GM12878 (cell line): ENCODE data around the gene USP9X. TPM values are rescaled to one million over a fixed set of nuclear protein-coding genes. Genes with fewer than 3 reads are reported as not detected.

Experiments used
- ATAC-seq: fragments of 200-7000 bp; cut with Tn5 transposase; 3 replicates; pipeline ENCODE4 v1.9.1; 2020; ENCODE audit warnings: mild to moderate bottlenecking, moderate library complexity
- BruUV-seq: library from RNA; stranded (reverse); fragments of 400-500 nt; replicated peaks from 2 replicates; lab custom pipeline; 2021; lab: Mats Ljungman, UMichigan
- CTCF ChIA-PET: fragments of 300-600 bp; sonication (Branson Sonifier 250); formaldehyde crosslinking; extraction: SDS; loops from one replicate; lab custom pipeline; 2021; ENCODE audit warnings: inconsistent platforms; lab: Yijun Ruan, JAX
- POLR2A ChIA-PET: fragments of 350-600 bp; formaldehyde crosslinking; extraction: SDS; loops from one replicate; lab custom pipeline; 2021; ENCODE audit warnings: inconsistent platforms; lab: Charles Lee
- RAD21 ChIA-PET: fragments of 300-600 bp; sonication (Branson Sonifier 250); formaldehyde crosslinking; loops from one replicate; lab custom pipeline; 2023; ENCODE audit warnings: antibody characterized with exemption; ENCODE audit not compliant: unreplicated experiment; lab: Charles Lee
- SMC1A ChIA-PET: fragments of 300-600 bp; sonication (Branson Sonifier 250); formaldehyde crosslinking; loops from one replicate; lab custom pipeline; 2023; ENCODE audit not compliant: unreplicated experiment, uncharacterized antibody; lab: Charles Lee
- DNase-seq: peaks from one replicate; pipeline ENCODE4 v3.0.0-alpha.2; 2011; ENCODE audit warnings: low read depth, low spot score
- FAIRE-seq: peaks from 3 replicates; lab custom pipeline; 2011; peaks lifted over from hg19 to GRCh38; lab: Jason Lieb, UNC
- H2AFZ ChIP-seq: 2 replicates; pipeline ENCODE4 v1.6.0; 2011; ENCODE audit warnings: low read depth, low read length, control low read depth; ENCODE audit not compliant: control insufficient read depth
- H3K27ac ChIP-seq: 2 replicates; pipeline ENCODE4 v1.5.1; 2011; ENCODE audit warnings: control low read depth; ENCODE audit not compliant: control insufficient read depth, insufficient read depth
- H3K27me3 ChIP-seq, 2 experiments: replicated peaks in 1 of 2; 2 replicates each; pipeline versions ENCODE4 v1.6.0 to v1.6.1; 2011; ENCODE audit warnings: low read length in 1 of 2; ENCODE audit not compliant: control insufficient read depth in 2 of 2, insufficient read depth in 2 of 2
- H3K36me3 ChIP-seq, 2 experiments: 2 replicates each; pipeline ENCODE4 v1.5.1; 2011; ENCODE audit warnings: low read length in 1 of 2; ENCODE audit not compliant: control insufficient read depth in 2 of 2, insufficient read depth in 2 of 2
- H3K4me1 ChIP-seq: 2 replicates; pipeline ENCODE4 v1.6.1; 2011; ENCODE audit warnings: mild to moderate bottlenecking, low read length, moderate library complexity, mixed read lengths; ENCODE audit not compliant: control insufficient read depth, insufficient read depth
- H3K4me2 ChIP-seq: 2 replicates; pipeline ENCODE4 v1.6.0; 2011; ENCODE audit warnings: control low read depth; ENCODE audit not compliant: control insufficient read depth, insufficient read depth
- H3K4me3 ChIP-seq: fragments of 200-600 bp; sonication (generic); 2 replicates; pipeline ENCODE4 v1.5.1; 2016
- H3K79me2 ChIP-seq: 2 replicates; pipeline ENCODE4 v1.6.0; 2011; ENCODE audit warnings: low read length; ENCODE audit not compliant: control insufficient read depth, insufficient read depth
- H3K9ac ChIP-seq: 2 replicates; pipeline ENCODE4 v1.8.0; 2011; ENCODE audit warnings: low read length, control low read depth, mixed read lengths; ENCODE audit not compliant: control insufficient read depth, insufficient read depth
- H3K9me3 ChIP-seq: replicated peaks from 3 replicates; pipeline ENCODE4 v1.5.1; 2011; ENCODE audit warnings: mild to moderate bottlenecking, low read length; ENCODE audit not compliant: control insufficient read depth, insufficient read depth
- H4K20me1 ChIP-seq: 2 replicates; pipeline ENCODE4 v1.6.0; 2011; ENCODE audit not compliant: control insufficient read depth, insufficient read depth
- BRCA1 ChIP-seq: IDR thresholded peaks from 2 replicates; pipeline ENCODE4 v1.6.1; 2011; ENCODE audit warnings: low read depth, low read length, improper control_type of control experiment
- CBX3 ChIP-seq: fragments of 200-600 bp; sonication (generic); IDR thresholded peaks from 2 replicates; pipeline ENCODE4 v1.6.1; 2016; ENCODE audit warnings: low read depth, borderline replicate concordance
- CHD4 ChIP-seq: fragments of 200-600 bp; sonication (generic); IDR thresholded peaks from 2 replicates; pipeline ENCODE4 v1.6.1; 2016; ENCODE audit warnings: mild to moderate bottlenecking
- PAX5 ChIP-seq: IDR thresholded peaks from 2 replicates; pipeline ENCODE4 v1.6.1; 2011; ENCODE audit warnings: low read depth, low read length, borderline replicate concordance
- RFX5 ChIP-seq: IDR thresholded peaks from 2 replicates; pipeline ENCODE4 v1.6.1; 2011; ENCODE audit warnings: low read depth, low read length, improper control_type of control experiment
- ZBED1 ChIP-seq: IDR thresholded peaks from 2 replicates; pipeline ENCODE4 v1.6.1; 2016; ENCODE audit warnings: borderline replicate concordance
- ZBTB40 ChIP-seq: fragments of 450-650 bp; IDR thresholded peaks from 2 replicates; pipeline ENCODE4 v1.6.1; 2016; ENCODE audit warnings: mild to moderate bottlenecking, moderate library complexity, borderline replicate concordance
- WGBS: methylation state at CpG from one replicate; pipeline ENCODE4 v1.1.6; 2016; ENCODE audit warnings: low lambda C conversion rate; ENCODE audit not compliant: insufficient replicate concordance, insufficient coverage; ENCODE audit errors: missing lambda C conversion rate; 5-methylcytosine and 5-hydroxymethylcytosine counted together
- in situ Hi-C: fragments of 300-500 bp; cut with MboI; formaldehyde crosslinking; loops from 9 replicates; pipeline ENCODE4 v1.14.3; 2018; ENCODE audit warnings: mixed read lengths
- intact Hi-C: fragments of 100-400 bp; cut with micrococcal nuclease; formaldehyde crosslinking; loops from one replicate; pipeline ENCODE4 v1.14.2; 2022; ENCODE audit not compliant: unreplicated experiment
- polyA plus RNA-seq, 11 experiments: library from polyadenylated mRNA; depleted of rRNA in 4 of 11; unstranded in 6 of 11; stranded (reverse) in 5 of 11; fragments of >200 nt; fragmentation: Nextera tagmentation in 4 of 11; fragmentation: Illumina TruSeq in 1 of 11; extraction: Ambion mirVana in 4 of 11; extraction: Trizol in 1 of 11; gene quantifications; 1 replicate in 1 of 11; 2 replicates in 10 of 11; pipeline versions ENCODE4 v1.2.1 to v1.2.3, GENCODE V29; 2011 to 2016; ENCODE audit warnings: inconsistent platforms in 2 of 11, missing spikeins in 2 of 11, low read depth in 1 of 11
- total RNA-seq, 4 experiments: library from RNA; depleted of rRNA in 3 of 4; stranded (reverse); fragments of >200 nt in 3 of 4; fragmentation: Illumina TruSeq in 1 of 4; extraction: Trizol in 1 of 4; gene quantifications; 2 replicates each; pipeline versions ENCODE4 v1.2.1 to v1.2.3, GENCODE V29; 2013 to 2021
- TF ChIP-seq, protein P1 (sequence below): IDR thresholded peaks from 2 replicates; pipeline ENCODE4 v1.6.1; 2012; ENCODE audit warnings: low read length, inconsistent platforms
- TF ChIP-seq, protein P2 (sequence below): fragments of 450-650 bp; IDR thresholded peaks from 2 replicates; pipeline ENCODE4 v1.6.1; 2018; ENCODE audit warnings: borderline replicate concordance, mild to moderate bottlenecking; ENCODE audit not compliant: partially characterized antibody
- TF ChIP-seq, protein P3 (sequence below): IDR thresholded peaks from 2 replicates; pipeline ENCODE4 v1.6.1; 2011; ENCODE audit warnings: borderline replicate concordance, low read depth, mild to moderate bottlenecking, moderate library complexity, low read length; ENCODE audit not compliant: insufficient read depth, poor library complexity, severe bottlenecking

USP9X gene
- total and polyA plus RNA-seq, 10 of the 15 experiments (the other 5 are each of a cell fraction or from before 2014, with no cell fraction given), result 9.3 to 61.6 (median 31.7) TPM

GRCh38 chrX:41084044-41084892 lies 977 bp upstream of the USP9X start:
- H3K4me3 ChIP-seq, result peak overlapping the region; percentile 93
- no peaks in the 10 kb centered on the region for H3K9me3 ChIP-seq
- ChIA-PET POLR2A (interaction anchor here (0.7 to 3.0 kb wide), 9 partner anchors 12 to 249 kb away, joined by 3 to 16 read pairs (median 3); partner anchors contain the start of gene DDX3X), CTCF (interaction anchor here (0.8 to 4.4 kb wide), 5 partner anchors 28 to 431 kb away, joined by 3 to 23 read pairs (median 3); no protein-coding TSS in a partner anchor), SMC1A (interaction anchor here (2.4 to 3.8 kb wide), 2 partner anchors 35 to 433 kb away, joined by 6 to 9 read pairs; no protein-coding TSS in a partner anchor), RAD21 (interaction anchor here (0.5 to 7.6 kb wide), 5 partner anchors 29 to 368 kb away, joined by 3 to 78 read pairs (median 7); no protein-coding TSS in a partner anchor)
- peak overlapping the region; percentile 87 for H3K4me2 ChIP-seq
- H3K36me3 ChIP-seq, result no peaks in the 10 kb centered on the region
- no peaks in the 10 kb centered on the region for H4K20me1 ChIP-seq
- FAIRE-seq, result peak; percentile 95
- H3K27me3 ChIP-seq, result no peaks in the 10 kb centered on the region
- peak overlapping the region; percentile 97 for H3K27ac ChIP-seq
- peak overlapping the region; percentile 94 for H3K9ac ChIP-seq
- TSS peak; percentile 97 for BruUV-seq
- peak; percentile 76 for ATAC-seq
- intact Hi-C loops, result loop anchor here (1.0 to 5.0 kb wide), 4 partner anchors 31 to 349 kb away; partner anchors contain the start of gene MED14
- H3K79me2 ChIP-seq, result peaks cover 40% of the 10 kb centered on the region
- H3K4me1 ChIP-seq, result no peaks in the 10 kb centered on the region
- DNase-seq, result peak; percentile 86
- under 1% methylated on average over 58 of the region's 58 CpGs for WGBS
- H2AFZ ChIP-seq, result peak overlapping the region; percentile 92
- in situ Hi-C loops, result loop anchor here (5.0 kb wide), 1 partner anchor 248 kb away; the partner anchor contains the start of gene DDX3X
- TF ChIP-seq ZBED1, result peak; percentile 77; the same call in 1 of the 2 replicates
- TF ChIP-seq CHD4, result no peak
- TF ChIP-seq, protein P1, sequence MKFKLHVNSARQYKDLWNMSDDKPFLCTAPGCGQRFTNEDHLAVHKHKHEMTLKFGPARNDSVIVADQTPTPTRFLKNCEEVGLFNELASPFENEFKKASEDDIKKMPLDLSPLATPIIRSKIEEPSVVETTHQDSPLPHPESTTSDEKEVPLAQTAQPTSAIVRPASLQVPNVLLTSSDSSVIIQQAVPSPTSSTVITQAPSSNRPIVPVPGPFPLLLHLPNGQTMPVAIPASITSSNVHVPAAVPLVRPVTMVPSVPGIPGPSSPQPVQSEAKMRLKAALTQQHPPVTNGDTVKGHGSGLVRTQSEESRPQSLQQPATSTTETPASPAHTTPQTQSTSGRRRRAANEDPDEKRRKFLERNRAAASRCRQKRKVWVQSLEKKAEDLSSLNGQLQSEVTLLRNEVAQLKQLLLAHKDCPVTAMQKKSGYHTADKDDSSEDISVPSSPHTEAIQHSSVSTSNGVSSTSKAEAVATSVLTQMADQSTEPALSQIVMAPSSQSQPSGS, result peak; percentile 98
- TF ChIP-seq, protein P2, sequence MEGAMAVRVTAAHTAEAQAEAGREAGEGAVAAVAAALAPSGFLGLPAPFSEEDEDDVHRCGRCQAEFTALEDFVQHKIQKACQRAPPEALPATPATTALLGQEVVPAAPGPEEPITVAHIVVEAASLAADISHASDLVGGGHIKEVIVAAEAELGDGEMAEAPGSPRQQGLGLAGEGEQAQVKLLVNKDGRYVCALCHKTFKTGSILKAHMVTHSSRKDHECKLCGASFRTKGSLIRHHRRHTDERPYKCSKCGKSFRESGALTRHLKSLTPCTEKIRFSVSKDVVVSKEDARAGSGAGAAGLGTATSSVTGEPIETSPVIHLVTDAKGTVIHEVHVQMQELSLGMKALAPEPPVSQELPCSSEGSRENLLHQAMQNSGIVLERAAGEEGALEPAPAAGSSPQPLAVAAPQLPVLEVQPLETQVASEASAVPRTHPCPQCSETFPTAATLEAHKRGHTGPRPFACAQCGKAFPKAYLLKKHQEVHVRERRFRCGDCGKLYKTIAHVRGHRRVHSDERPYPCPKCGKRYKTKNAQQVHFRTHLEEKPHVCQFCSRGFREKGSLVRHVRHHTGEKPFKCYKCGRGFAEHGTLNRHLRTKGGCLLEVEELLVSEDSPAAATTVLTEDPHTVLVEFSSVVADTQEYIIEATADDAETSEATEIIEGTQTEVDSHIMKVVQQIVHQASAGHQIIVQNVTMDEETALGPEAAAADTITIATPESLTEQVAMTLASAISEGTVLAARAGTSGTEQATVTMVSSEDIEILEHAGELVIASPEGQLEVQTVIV, result no peak
- TF ChIP-seq BRCA1, result peak; percentile 50
- TF ChIP-seq CBX3, result no peak
- TF ChIP-seq ZBTB40, result peak; percentile 56; the same call in 1 of the 2 replicates
- no peak for TF ChIP-seq RFX5
- TF ChIP-seq PAX5, result peak; percentile 66; the same call in 1 of the 2 replicates
- TF ChIP-seq, protein P3, sequence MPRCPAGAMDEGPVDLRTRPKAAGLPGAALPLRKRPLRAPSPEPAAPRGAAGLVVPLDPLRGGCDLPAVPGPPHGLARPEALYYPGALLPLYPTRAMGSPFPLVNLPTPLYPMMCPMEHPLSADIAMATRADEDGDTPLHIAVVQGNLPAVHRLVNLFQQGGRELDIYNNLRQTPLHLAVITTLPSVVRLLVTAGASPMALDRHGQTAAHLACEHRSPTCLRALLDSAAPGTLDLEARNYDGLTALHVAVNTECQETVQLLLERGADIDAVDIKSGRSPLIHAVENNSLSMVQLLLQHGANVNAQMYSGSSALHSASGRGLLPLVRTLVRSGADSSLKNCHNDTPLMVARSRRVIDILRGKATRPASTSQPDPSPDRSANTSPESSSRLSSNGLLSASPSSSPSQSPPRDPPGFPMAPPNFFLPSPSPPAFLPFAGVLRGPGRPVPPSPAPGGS, result peak; percentile 41
